GM15510 (cell line): ENCODE results near the gene ASPHD2.

Experiments used
- POLR2A ChIP-seq: IDR thresholded peaks from 3 replicates; pipeline ENCODE4 v1.6.1; 2011; ENCODE audit warnings: borderline replicate concordance; ENCODE audit not compliant: insufficient read length; ENCODE audit errors: extremely low read depth

ASPHD2 gene

GRCh38 chr22:26471522-26471921 is 42.5 kb downstream of the ASPHD2 start:
- no peak for TF ChIP-seq POLR2A

GRCh38 chr22:26474682-26475081 is 45.6 kb downstream of the ASPHD2 start:
- no peak for TF ChIP-seq POLR2A

- TF ChIP-seq POLR2A: no peak
Observed at GRCh38 chr22:26476705-26477340, 47.8 kb downstream of the ASPHD2 start.

GRCh38 chr22:26477341-26477731 is 48.3 kb downstream of the ASPHD2 start:
- TF ChIP-seq POLR2A: no peak

- no peak for TF ChIP-seq POLR2A
Observed at GRCh38 chr22:26479043-26479791, 50.2 kb downstream of the ASPHD2 start.

GRCh38 chr22:26479792-26480610 is 50.9 kb downstream of the ASPHD2 start:
- TF ChIP-seq POLR2A: no peak

GRCh38 chr22:26480611-26480932 is 51.5 kb downstream of the ASPHD2 start:
- no peak for TF ChIP-seq POLR2A

- TF ChIP-seq POLR2A: no peak
Observed at GRCh38 chr22:26481112-26481693, 52.1 kb downstream of the ASPHD2 start.

GRCh38 chr22:26481694-26482093 is 52.6 kb downstream of the ASPHD2 start:
- TF ChIP-seq POLR2A: no peak

- TF ChIP-seq POLR2A: no peak
Observed at GRCh38 chr22:26482161-26482560, 53.1 kb downstream of the ASPHD2 start.

GRCh38 chr22:26483043-26483438 is 54.0 kb downstream of the ASPHD2 start:
- no peak for TF ChIP-seq POLR2A

GRCh38 chr22:26483439-26484359 is 54.6 kb downstream of the ASPHD2 start, which contains the start of the genes HPS4 and SRRD:
Gene HPS4, minus strand, starts transcription at chr22:26483783. Its CDS starts 2,021 bp downstream, at chr22:26481762.
Gene SRRD, plus strand, starts transcription at chr22:26483877. Its CDS starts 14 bp downstream, at chr22:26483891.
- TF ChIP-seq POLR2A: peak; percentile 91

- no peak for TF ChIP-seq POLR2A
Observed at GRCh38 chr22:26484360-26484706, 55.3 kb downstream of the ASPHD2 start.

GRCh38 chr22:26485013-26485412 is 56.0 kb downstream of the ASPHD2 start:
- no peak for TF ChIP-seq POLR2A
